Colonic mucosa (tissue), 4 donors: ENCODE measurements around the gene DAB1. TPM values are rescaled to one million over a fixed set of nuclear protein-coding genes. Genes with fewer than 3 reads are reported as not detected.

Experiments used
- DNase-seq: peaks from one replicate; pipeline ENCODE4 v3.0.0-alpha.2; 2020
- H3K27ac ChIP-seq: fragments of 200-600 bp; one replicate; pipeline ENCODE4 v1.8.0; 2021
- H3K27me3 ChIP-seq: fragments of 200-600 bp; one replicate; pipeline ENCODE4 v1.8.0; 2021
- H3K36me3 ChIP-seq: fragments of 200-600 bp; one replicate; pipeline ENCODE4 v1.8.0; 2021
- H3K4me1 ChIP-seq: fragments of 200-600 bp; one replicate; pipeline ENCODE4 v1.8.0; 2021; ENCODE audit warnings: mild to moderate bottlenecking
- H3K4me3 ChIP-seq: fragments of 200-600 bp; one replicate; pipeline ENCODE4 v1.8.0; 2021
- H3K9ac ChIP-seq, 2 donors: one replicate each; pipeline ENCODE4 v1.7.0; 2013; ENCODE audit warnings: control low read depth in 2 of 2, low read depth in 2 of 2, low read length in 2 of 2
- H3K9me3 ChIP-seq: fragments of 200-600 bp; one replicate; pipeline ENCODE4 v1.8.0; 2021
- CTCF ChIP-seq: fragments of 200-600 bp; IDR thresholded peaks from one replicate; pipeline ENCODE4 v1.8.0; 2022; ENCODE audit warnings: antibody characterized with exemption, mild to moderate bottlenecking
- intact Hi-C: fragments of 100-400 bp; cut with DNase I; formaldehyde crosslinking; loops from one replicate; pipeline ENCODE4 v1.14.1; 2022
- total RNA-seq, 2 donors: library from RNA; stranded (reverse); fragmentation: NEBNext Ultra II Directional in 1 of 2; extraction: Animal tissue kit (Norgen Biotek cat#: 25700) in 1 of 2; gene quantifications; one replicate each; pipeline ENCODE4 v1.2.1, GENCODE V29; 2021
- donor health status: healthy.
- donor health status: DM: no; HTN: no; CAD: no.
- donor health status: DM: no; HTN: no; CAD: no.

DAB1 gene
- total RNA-seq, 2 donors from 2014 or later, result 0.42 TPM; not detected in 1

- no peak overlapping the region for H3K4me3 ChIP-seq
- no peak overlapping the region for H3K27ac ChIP-seq
- no peaks in the 10 kb centered on the region for H3K4me1 ChIP-seq
- no peak for DNase-seq
- no peaks in the 10 kb centered on the region for H3K27me3 ChIP-seq
- intact Hi-C loops, result no loop called here
- H3K9ac ChIP-seq, result no peak overlapping the region
- H3K36me3 ChIP-seq, result no peaks in the 10 kb centered on the region
- no peaks in the 10 kb centered on the region for H3K9me3 ChIP-seq
- TF ChIP-seq CTCF, result no peak
Measured at GRCh38 chr1:57111175-57111574, 312.7 kb downstream of the DAB1 start.

GRCh38 chr1:57109883-57110282 is 314.0 kb downstream of the DAB1 start:
- H3K9me3 ChIP-seq, result no peaks in the 10 kb centered on the region
- no peak overlapping the region for H3K27ac ChIP-seq
- intact Hi-C loops, result no loop called here
- H3K4me3 ChIP-seq, result no peak overlapping the region
- no peaks in the 10 kb centered on the region for H3K36me3 ChIP-seq
- no peak for DNase-seq
- H3K27me3 ChIP-seq, result no peaks in the 10 kb centered on the region
- no peak for TF ChIP-seq CTCF
- H3K4me1 ChIP-seq, result no peaks in the 10 kb centered on the region
- H3K9ac ChIP-seq, result no peak overlapping the region

- Histone ChIP-seq H3K27me3 (no peaks in the 10 kb centered on the region), H3K9ac (no peak overlapping the region), H3K4me1 (no peaks in the 10 kb centered on the region), H3K27ac (no peak overlapping the region), H3K4me3 (no peak overlapping the region), H3K9me3 (no peaks in the 10 kb centered on the region), H3K36me3 (no peaks in the 10 kb centered on the region)
- DNase-seq, result no peak
- intact Hi-C loops, result no loop called here
- TF ChIP-seq CTCF, result no peak
Measured at GRCh38 chr1:57109247-57109646, 314.6 kb downstream of the DAB1 start.

- no peaks in the 10 kb centered on the region for H3K9me3 ChIP-seq
- intact Hi-C loops, result no loop called here
- no peaks in the 10 kb centered on the region for H3K4me1 ChIP-seq
- no peak overlapping the region for H3K9ac ChIP-seq
- DNase-seq, result no peak
- no peak for TF ChIP-seq CTCF
- H3K36me3 ChIP-seq, result no peaks in the 10 kb centered on the region
- no peaks in the 10 kb centered on the region for H3K27me3 ChIP-seq
- H3K27ac ChIP-seq, result no peak overlapping the region
- H3K4me3 ChIP-seq, result no peak overlapping the region
Measured at GRCh38 chr1:57106296-57106695, 317.6 kb downstream of the DAB1 start.

GRCh38 chr1:57102561-57103326 is 321.1 kb downstream of the DAB1 start:
- no peak for DNase-seq
- Histone ChIP-seq H3K4me3 (no peak overlapping the region), H3K9me3 (no peaks in the 10 kb centered on the region), H3K27ac (no peak overlapping the region), H3K36me3 (no peaks in the 10 kb centered on the region), H3K4me1 (no peaks in the 10 kb centered on the region), H3K9ac (no peak overlapping the region), H3K27me3 (no peaks in the 10 kb centered on the region)
- intact Hi-C loops, result no loop called here
- no peak for TF ChIP-seq CTCF
